ENCODE data around the gene ATAD1. TPM values are rescaled to one million over a fixed set of nuclear protein-coding genes. Genes with fewer than 3 reads are reported as not detected.

ATAD1 gene
- total and polyA plus RNA-seq, 5 donors from 2014 or later = 31.5 to 50.1 (median 33.9) TPM

DNA sequence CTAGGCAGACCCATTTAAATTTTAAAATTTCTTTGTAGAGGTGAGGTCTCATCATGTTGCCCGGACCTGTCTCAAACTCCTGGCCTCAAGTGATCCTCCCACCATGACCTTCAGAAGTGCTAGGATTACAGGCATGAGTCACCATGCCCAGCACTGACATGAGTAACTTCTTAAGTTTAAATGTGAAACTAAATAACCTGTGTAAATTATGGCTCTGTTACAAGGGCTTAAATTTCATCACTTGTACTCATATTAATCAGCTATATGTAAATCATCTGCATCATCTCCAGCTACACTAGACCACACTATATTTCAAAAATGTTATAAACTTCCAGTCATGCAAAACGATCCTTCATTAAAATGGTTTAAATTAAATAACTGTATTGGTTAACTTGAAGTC is 56.1 kb downstream of the ATAD1 start:
- Histone ChIP-seq H3K9me3 (ENCODE audit: control insufficient read depth in 2 of 2, low read length in 2 of 2) (no peaks in the 10 kb centered on the region), H3K4me1 (ENCODE audit: control insufficient read depth, insufficient read depth, low read length, poor library complexity, severe bottlenecking) (no peaks in the 10 kb centered on the region), H3K27ac (ENCODE audit: insufficient read depth, low read length, poor library complexity, severe bottlenecking) (no peak overlapping the region), H3K27me3 (ENCODE audit: control insufficient read depth, insufficient read depth, low read length) (no peaks in the 10 kb centered on the region), H3K4me3 (ENCODE audit: low read depth, low read length) (no peak overlapping the region), H3K36me3 (ENCODE audit: control insufficient read depth, insufficient read depth, low read length) (peaks cover 25% of the 10 kb centered on the region)
- peak; percentile 31 to 55 for ATAC-seq (ENCODE audit: low read depth in 2 of 2)
- H3K36me3 Mint-ChIP-seq = peaks cover 21% of the 10 kb centered on the region
- H3K9me3 Mint-ChIP-seq = no peaks in the 10 kb centered on the region
- H3K4me1 Mint-ChIP-seq = peaks cover 2 to 23% (median 11%) of the 10 kb centered on the region in 4 donors
- no peaks in the 10 kb centered on the region for H3K27me3 Mint-ChIP-seq
- no peak overlapping the region for H3K4me3 Mint-ChIP-seq
- H3K27ac Mint-ChIP-seq = peak overlapping the region in 1 of 3 donors; percentile 47
- DNase-seq = peak in 1 of 3 donors; percentile 60

DNA sequence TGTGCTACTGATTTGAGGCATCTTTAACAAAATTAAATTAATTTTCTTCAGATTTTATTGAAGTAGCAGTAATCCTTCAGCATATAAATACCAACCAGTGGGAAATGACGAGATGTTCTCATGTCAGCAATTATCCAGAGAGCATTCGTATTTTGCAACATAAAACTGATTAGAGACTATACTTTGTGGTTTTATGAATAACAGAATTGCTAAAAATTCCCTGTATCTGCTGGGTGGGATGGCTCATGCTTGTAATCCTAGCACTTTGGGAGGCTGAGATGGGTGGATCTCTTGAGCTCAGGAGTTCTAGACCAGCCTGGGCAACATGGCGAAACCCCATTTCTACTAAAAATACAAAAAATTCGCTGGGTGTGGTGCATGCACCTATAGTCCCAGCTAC is 56.9 kb downstream of the ATAD1 start:
- H3K4me3 Mint-ChIP-seq = no peak overlapping the region
- H3K27me3 Mint-ChIP-seq = no peaks in the 10 kb centered on the region
- H3K27ac ChIP-seq (ENCODE audit: insufficient read depth, low read length, poor library complexity, severe bottlenecking) = no peak overlapping the region
- peaks cover 20% of the 10 kb centered on the region for H3K36me3 Mint-ChIP-seq
- H3K9me3 Mint-ChIP-seq = no peaks in the 10 kb centered on the region
- ATAC-seq (ENCODE audit: low read depth in 2 of 2) (no peak), DNase-seq (no peak)
- H3K4me1 ChIP-seq (ENCODE audit: control insufficient read depth, insufficient read depth, low read length, poor library complexity, severe bottlenecking) = no peaks in the 10 kb centered on the region
- H3K36me3 ChIP-seq (ENCODE audit: control insufficient read depth, insufficient read depth, low read length) = peaks cover 25% of the 10 kb centered on the region
- H3K27me3 ChIP-seq (ENCODE audit: control insufficient read depth, insufficient read depth, low read length) = no peaks in the 10 kb centered on the region
- no peaks in the 10 kb centered on the region for H3K9me3 ChIP-seq (ENCODE audit: control insufficient read depth in 2 of 2, low read length in 2 of 2)
- H3K27ac Mint-ChIP-seq = peak overlapping the region in 2 of 3 donors; percentile 47 to 55
- peaks cover 2 to 23% (median 11%) of the 10 kb centered on the region in 4 donors for H3K4me1 Mint-ChIP-seq
- no peak overlapping the region for H3K4me3 ChIP-seq (ENCODE audit: low read depth, low read length)

DNA sequence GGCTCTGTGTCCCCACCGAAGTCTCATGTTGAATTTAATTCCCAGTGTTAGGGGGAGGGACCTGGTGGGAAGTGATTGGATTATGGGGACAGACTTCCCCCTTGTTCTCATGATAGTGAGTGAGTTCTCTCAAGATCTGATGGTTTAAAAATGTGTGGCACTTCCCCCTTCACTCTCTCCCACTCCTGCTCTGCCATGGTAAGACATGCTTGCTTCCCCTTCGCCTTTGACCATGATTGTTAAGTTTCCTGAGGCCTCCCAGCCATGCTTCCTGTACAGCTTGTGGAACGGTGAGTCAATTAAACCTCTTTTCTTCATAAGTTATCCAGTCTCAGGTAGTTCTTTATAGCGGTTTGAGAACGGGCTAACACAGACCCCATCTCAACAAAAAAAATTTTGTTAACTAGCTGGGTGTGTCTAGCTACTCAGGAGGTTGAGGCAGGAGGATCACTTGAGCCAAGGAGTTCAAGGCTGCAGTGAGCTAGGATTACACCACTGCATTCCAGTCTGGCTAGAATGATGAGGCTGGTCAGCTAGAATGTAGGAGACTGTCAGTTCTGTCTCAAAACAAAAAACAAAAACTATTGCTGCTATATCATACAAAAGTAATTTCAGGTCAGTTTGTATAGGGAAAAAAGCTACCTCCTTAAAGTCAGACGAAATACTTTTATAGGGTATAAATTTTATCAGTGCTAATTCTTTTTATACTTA is 57.7 kb downstream of the ATAD1 start:
- H3K27ac ChIP-seq (ENCODE audit: insufficient read depth, low read length, poor library complexity, severe bottlenecking) = no peak overlapping the region
- Mint-ChIP-seq H3K27me3 (no peaks in the 10 kb centered on the region), H3K9me3 (no peaks in the 10 kb centered on the region), H3K4me1 (peaks cover 2 to 23% (median 11%) of the 10 kb centered on the region in 4 donors), H3K36me3 (peaks cover 24% of the 10 kb centered on the region), H3K4me3 (no peak overlapping the region), H3K27ac (peak overlapping the region in 2 of 3 donors; percentile 58 to 75)
- no peak overlapping the region for H3K4me3 ChIP-seq (ENCODE audit: low read depth, low read length)
- H3K4me1 ChIP-seq (ENCODE audit: control insufficient read depth, insufficient read depth, low read length, poor library complexity, severe bottlenecking) = no peaks in the 10 kb centered on the region
- no peaks in the 10 kb centered on the region for H3K9me3 ChIP-seq (ENCODE audit: control insufficient read depth in 2 of 2, low read length in 2 of 2)
- no peak for DNase-seq
- no peak for ATAC-seq (ENCODE audit: low read depth in 2 of 2)
- H3K36me3 ChIP-seq (ENCODE audit: control insufficient read depth, insufficient read depth, low read length) = peaks cover 27% of the 10 kb centered on the region
- H3K27me3 ChIP-seq (ENCODE audit: control insufficient read depth, insufficient read depth, low read length) = no peaks in the 10 kb centered on the region

DNA sequence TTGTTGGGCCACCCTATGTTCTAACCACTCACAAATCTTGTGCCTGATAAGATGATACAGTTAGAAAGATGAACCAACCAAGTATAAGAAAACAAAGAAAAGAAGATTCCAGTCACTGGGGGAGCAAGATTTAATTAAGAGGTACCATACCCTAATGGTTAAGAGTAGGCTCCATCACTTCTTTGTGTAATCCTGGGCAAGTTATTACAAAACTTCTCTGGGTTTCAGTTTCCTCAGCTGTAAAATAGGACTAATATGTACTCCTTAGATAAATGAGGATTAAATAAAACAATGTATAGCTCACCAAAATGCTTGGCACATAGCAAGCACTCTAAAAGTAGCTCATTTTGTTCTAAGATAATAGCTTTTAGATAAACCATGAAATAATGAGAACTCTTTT is 58.5 kb downstream of the ATAD1 start:
- H3K36me3 Mint-ChIP-seq = peaks cover 16% of the 10 kb centered on the region
- Histone ChIP-seq H3K4me3 (ENCODE audit: low read depth, low read length) (no peak overlapping the region), H3K27me3 (ENCODE audit: control insufficient read depth, insufficient read depth, low read length) (no peaks in the 10 kb centered on the region), H3K9me3 (ENCODE audit: control insufficient read depth in 2 of 2, low read length in 2 of 2) (no peaks in the 10 kb centered on the region), H3K27ac (ENCODE audit: insufficient read depth, low read length, poor library complexity, severe bottlenecking) (no peak overlapping the region), H3K4me1 (ENCODE audit: control insufficient read depth, insufficient read depth, low read length, poor library complexity, severe bottlenecking) (no peaks in the 10 kb centered on the region), H3K36me3 (ENCODE audit: control insufficient read depth, insufficient read depth, low read length) (peaks cover 30% of the 10 kb centered on the region)
- ATAC-seq (ENCODE audit: low read depth in 2 of 2) (no peak), DNase-seq (no peak)
- no peaks in the 10 kb centered on the region for H3K9me3 Mint-ChIP-seq
- no peak overlapping the region for H3K4me3 Mint-ChIP-seq
- no peaks in the 10 kb centered on the region for H3K27me3 Mint-ChIP-seq
- H3K4me1 Mint-ChIP-seq = peaks cover 2 to 20% (median 7%) of the 10 kb centered on the region in 4 donors
- peak overlapping the region in 1 of 3 donors; percentile 84 for H3K27ac Mint-ChIP-seq

DNA sequence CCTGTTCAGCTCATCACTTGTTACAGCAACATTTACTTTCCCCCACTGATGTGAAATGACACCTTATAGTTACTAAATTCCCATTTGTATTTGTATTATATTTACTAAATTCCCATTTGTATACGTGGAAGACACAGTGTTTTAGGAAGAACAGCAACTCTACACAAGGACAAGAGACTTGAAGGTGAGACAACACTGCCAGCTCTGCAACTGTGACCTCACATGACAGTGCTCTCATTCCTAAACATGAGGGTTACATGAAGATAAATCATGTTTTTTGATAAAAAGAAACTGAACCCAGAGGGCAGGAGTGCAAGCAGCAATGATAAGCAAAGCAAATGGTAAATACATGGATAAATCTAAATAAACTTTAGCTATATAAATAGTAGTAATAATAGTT is 60.3 kb downstream of the ATAD1 start:
- Histone ChIP-seq H3K9me3 (ENCODE audit: control insufficient read depth in 2 of 2, low read length in 2 of 2) (no peaks in the 10 kb centered on the region), H3K27ac (ENCODE audit: insufficient read depth, low read length, poor library complexity, severe bottlenecking) (no peak overlapping the region), H3K4me3 (ENCODE audit: low read depth, low read length) (no peak overlapping the region), H3K27me3 (ENCODE audit: control insufficient read depth, insufficient read depth, low read length) (no peaks in the 10 kb centered on the region), H3K36me3 (ENCODE audit: control insufficient read depth, insufficient read depth, low read length) (peaks cover 31% of the 10 kb centered on the region), H3K4me1 (ENCODE audit: control insufficient read depth, insufficient read depth, low read length, poor library complexity, severe bottlenecking) (no peaks in the 10 kb centered on the region)
- Mint-ChIP-seq H3K27me3 (no peaks in the 10 kb centered on the region), H3K9me3 (no peaks in the 10 kb centered on the region), H3K36me3 (peaks cover 20% of the 10 kb centered on the region), H3K4me1 (peaks cover 0 to 8% (median 4%) of the 10 kb centered on the region in 4 donors), H3K27ac (no peak overlapping the region), H3K4me3 (no peak overlapping the region)
- DNase-seq = no peak
- ATAC-seq (ENCODE audit: low read depth in 2 of 2) = no peak

DNA sequence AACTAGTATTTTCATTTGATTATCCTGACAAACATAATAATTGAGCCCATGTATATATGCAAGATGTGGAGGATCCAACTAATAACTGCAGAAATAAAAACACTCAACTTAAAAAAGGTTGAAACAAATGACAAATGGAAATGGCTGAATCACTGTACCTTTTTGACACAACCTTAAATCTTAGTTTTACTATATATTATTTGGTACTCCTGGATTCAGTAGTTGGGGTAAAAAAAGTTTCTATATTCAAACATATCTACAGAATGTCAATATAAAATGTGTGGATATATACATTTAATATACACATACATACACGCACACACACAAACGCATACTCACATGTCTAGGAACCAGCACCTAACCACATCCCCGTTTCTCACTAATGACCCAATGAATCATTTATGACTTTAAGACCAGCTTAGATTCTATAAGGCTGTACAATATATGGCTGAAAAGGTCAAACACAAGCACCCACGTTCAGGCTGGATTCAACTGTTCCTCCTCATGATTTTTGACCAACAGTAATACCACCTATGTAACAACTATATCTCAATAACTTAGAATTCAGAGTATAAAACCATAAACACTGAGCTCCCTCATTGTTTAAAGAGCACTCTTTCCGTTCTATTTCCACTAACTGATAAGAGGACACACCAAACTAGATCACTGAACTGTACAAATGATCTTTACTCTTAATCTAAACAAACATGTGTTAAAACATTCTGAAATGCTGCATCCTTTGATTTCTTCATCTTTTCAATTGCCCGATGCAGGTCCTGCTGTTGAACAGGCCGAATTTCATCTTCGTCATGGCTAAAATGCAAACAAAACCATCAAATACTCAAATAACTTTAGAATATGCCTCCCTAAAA is 63.8 kb downstream of the ATAD1 start:
- peaks cover 0 to 4% (median 2%) of the 10 kb centered on the region in 4 donors for H3K4me1 Mint-ChIP-seq

DNA sequence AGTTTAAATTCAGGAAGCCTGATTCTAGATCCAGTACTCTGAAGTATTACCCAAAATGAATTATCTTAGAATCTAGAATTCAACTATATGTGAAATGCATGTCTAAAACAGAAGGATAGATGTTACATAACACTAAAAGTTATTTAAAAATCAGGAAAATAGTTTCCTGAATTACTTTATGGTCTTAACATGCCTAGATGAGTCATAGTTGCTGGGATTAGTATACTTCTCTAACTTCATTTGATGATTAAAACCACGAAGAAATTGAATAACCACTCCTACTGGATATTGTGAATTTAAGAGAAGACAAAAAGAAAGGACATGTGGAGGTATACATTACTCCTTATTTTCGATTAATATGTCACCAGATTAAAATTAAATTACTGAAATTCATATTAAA is 65.5 kb downstream of the ATAD1 start:
- H3K27me3 Mint-ChIP-seq = no peaks in the 10 kb centered on the region
- no peak for ATAC-seq (ENCODE audit: low read depth in 2 of 2)
- peaks cover 0 to 6% (median 2%) of the 10 kb centered on the region in 4 donors for H3K4me1 Mint-ChIP-seq
- H3K4me3 Mint-ChIP-seq = no peak overlapping the region
- no peaks in the 10 kb centered on the region for H3K4me1 ChIP-seq (ENCODE audit: control insufficient read depth, insufficient read depth, low read length, poor library complexity, severe bottlenecking)
- H3K4me3 ChIP-seq (ENCODE audit: low read depth, low read length) = no peak overlapping the region
- peaks cover 16% of the 10 kb centered on the region for H3K36me3 Mint-ChIP-seq
- peaks cover 27% of the 10 kb centered on the region for H3K36me3 ChIP-seq (ENCODE audit: control insufficient read depth, insufficient read depth, low read length)
- no peak overlapping the region for H3K27ac Mint-ChIP-seq
- DNase-seq = no peak
- no peaks in the 10 kb centered on the region for H3K9me3 ChIP-seq (ENCODE audit: control insufficient read depth in 2 of 2, low read length in 2 of 2)
- no peaks in the 10 kb centered on the region for H3K27me3 ChIP-seq (ENCODE audit: control insufficient read depth, insufficient read depth, low read length)
- H3K27ac ChIP-seq (ENCODE audit: insufficient read depth, low read length, poor library complexity, severe bottlenecking) = no peak overlapping the region
- H3K9me3 Mint-ChIP-seq = peaks cover 0 to under 1% (median 0%) of the 10 kb centered on the region in 7 donors

More for the DNA sequence above, 63.8 kb downstream of the ATAD1 start:
- no peak overlapping the region for H3K27ac Mint-ChIP-seq
- Histone ChIP-seq H3K27ac (ENCODE audit: insufficient read depth, low read length, poor library complexity, severe bottlenecking) (no peak overlapping the region), H3K9me3 (ENCODE audit: control insufficient read depth in 2 of 2, low read length in 2 of 2) (no peaks in the 10 kb centered on the region), H3K27me3 (ENCODE audit: control insufficient read depth, insufficient read depth, low read length) (no peaks in the 10 kb centered on the region), H3K4me3 (ENCODE audit: low read depth, low read length) (no peak overlapping the region), H3K36me3 (ENCODE audit: control insufficient read depth, insufficient read depth, low read length) (peaks cover 29% of the 10 kb centered on the region), H3K4me1 (ENCODE audit: control insufficient read depth, insufficient read depth, low read length, poor library complexity, severe bottlenecking) (no peaks in the 10 kb centered on the region)
- DNase-seq (no peak), ATAC-seq (ENCODE audit: low read depth in 2 of 2) (no peak)
- H3K27me3 Mint-ChIP-seq = no peaks in the 10 kb centered on the region
- H3K36me3 Mint-ChIP-seq = peaks cover 16% of the 10 kb centered on the region
- no peaks in the 10 kb centered on the region for H3K9me3 Mint-ChIP-seq
- no peak overlapping the region for H3K4me3 Mint-ChIP-seq
